ENCODE data around the gene HACL1.

Gene HACL1

DNA sequence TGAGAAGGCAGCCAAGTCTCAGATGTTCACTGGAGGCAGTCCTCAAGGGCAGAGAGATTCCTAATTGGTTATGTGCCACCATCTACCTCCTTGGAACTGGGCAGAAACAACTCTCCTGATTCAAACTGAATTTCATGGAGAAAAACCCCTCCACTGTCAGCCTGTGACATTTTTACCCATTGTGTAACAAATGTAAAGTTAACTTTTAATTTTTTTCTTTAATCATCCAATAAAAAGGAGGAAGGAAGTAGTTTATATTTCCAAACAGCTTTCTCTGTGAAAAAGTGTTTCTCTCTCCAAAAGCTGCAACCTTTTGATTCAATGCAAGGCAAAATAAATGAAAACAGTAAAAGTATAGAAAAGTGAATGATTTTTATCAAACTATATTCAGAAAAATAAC is 79.4 kb downstream of the HACL1 start:
- DNase-seq = no peak

- DNase-seq = no peak
Measured at GRCh38 chr3:15521573-15521965, 79.8 kb downstream of the HACL1 start, which contains the start of gene COLQ. Gene COLQ, minus strand, starts transcription at chr3:15521706. Its CDS starts 81 bp downstream, at chr3:15521625.

GRCh38 chr3:15520804-15521572 is 80.4 kb downstream of the HACL1 start:
- DNase-seq = no peak

DNA sequence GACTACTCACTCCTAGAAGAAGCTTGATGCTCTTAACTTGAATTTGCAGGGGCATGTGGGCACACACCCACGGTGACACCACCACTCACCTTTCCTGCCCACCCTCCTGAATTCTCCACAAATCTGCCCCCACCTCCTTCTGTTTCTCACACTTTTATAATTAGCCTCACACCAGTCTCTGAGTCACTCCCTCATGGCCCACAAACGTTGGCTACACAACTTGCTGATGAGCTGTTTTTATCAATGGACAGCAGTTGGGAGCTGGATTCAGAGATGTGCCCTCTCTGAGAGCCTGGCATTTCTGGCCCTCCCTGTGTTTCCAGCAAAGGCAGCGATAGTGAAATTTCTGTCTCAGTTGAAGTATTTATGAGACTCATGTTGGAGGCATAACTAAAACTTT is 81.2 kb downstream of the HACL1 start:
- no peak for DNase-seq

GRCh38 chr3:15519096-15519495 is 82.3 kb downstream of the HACL1 start:
- DNase-seq = no peak

GRCh38 chr3:15514663-15515340 is 86.6 kb downstream of the HACL1 start:
- DNase-seq = no peak

DNA sequence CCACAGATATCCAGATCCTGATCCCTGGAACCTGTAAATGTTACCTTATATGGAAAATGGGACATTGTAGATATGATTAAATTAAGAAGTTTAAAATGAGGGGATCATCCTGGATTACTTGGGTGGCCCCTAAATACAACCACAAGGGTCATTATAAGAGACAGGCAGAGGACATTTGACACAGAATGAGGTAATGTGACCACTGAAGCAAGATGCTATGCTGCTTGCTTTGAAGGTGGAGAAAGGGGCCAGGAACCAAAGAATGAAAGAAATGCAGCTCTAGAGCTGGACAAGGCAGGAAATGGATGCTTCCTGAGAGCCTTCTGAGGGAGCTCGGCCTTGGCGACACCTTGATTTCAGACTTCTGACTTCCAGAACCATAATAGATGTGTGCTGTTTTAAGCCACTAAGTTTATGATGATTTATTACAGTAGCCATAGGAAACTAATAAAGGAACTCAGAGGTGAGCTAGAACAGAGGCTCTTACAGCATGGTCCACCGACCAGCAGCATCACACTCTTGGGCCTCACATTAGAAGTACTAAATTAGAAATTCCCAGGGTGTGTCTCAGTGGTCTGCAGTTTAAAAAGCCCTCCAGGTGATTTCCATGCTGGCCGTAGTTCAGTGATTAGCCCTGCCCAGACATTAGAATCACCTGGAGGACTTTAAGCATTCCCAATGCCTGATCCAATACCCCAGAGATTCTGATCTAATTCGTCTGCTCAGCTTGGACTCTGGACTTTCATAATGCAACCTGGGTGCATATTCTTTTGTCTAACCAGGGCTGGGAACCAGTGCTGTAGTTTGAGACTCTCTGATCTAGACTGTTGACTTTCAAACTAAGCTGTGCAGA is 87.3 kb downstream of the HACL1 start:
- no peak for DNase-seq

GRCh38 chr3:15513116-15513515 is 88.3 kb downstream of the HACL1 start:
- DNase-seq = no peak

DNA sequence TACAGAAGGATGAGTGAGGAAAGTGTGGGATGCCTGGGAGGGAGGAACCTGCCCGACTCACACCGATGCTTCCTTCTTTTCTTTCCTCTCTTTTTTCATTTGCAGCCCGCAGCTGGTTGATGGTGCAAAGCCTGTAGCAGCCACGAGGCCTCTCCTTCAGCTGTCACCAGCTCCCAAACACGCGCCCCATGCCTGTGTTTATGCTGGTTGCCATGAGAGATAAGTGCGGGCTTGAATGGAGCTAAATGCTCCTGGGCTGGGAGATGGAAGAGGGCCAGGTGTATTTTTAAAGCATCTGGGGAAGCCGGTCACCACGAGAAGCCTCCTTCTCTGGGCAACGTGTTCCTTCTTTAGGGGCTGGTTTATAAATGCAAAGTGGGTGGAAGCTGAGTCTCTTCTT is 89.2 kb downstream of the HACL1 start:
- DNase-seq = no peak

- no peak for DNase-seq
Measured at GRCh38 chr3:15511156-15511555, 90.2 kb downstream of the HACL1 start.
